Activated naive CD4-positive, alpha-beta T cell treated with anti-CD3 and anti-CD28 coated beads for 36 hours (primary cell): ENCODE data around the gene ENDOG. TPM values are rescaled to one million over a fixed set of nuclear protein-coding genes. Genes with fewer than 3 reads are reported as not detected.
A peak's percentile ranks its signal among the peaks of the same experiment; 100 is the strongest.
"Not testable (repeated sequence)": the region's sequence is repeated elsewhere in the genome, so short reads cannot be mapped to it uniquely, and the experiment has no call there.

Experiments
- CTCF ChIA-PET: fragments of 350-600 bp; sonication (Branson Sonifier 250); formaldehyde crosslinking; loops from one replicate; lab custom pipeline; 2021; ENCODE audit warnings: antibody characterized with exemption; lab: Charles Lee
- DNase-seq: peaks from one replicate; pipeline ENCODE4 v3.0.0-alpha.2; 2020
- H3K27ac Mint-ChIP-seq: one replicate; pipeline ENCODE4 v1.8.0; 2021; ENCODE audit warnings: mild to moderate bottlenecking, mixed read lengths
- H3K27me3 Mint-ChIP-seq: one replicate; pipeline ENCODE4 v1.8.0; 2021; ENCODE audit warnings: low read depth, mixed read lengths
- H3K36me3 Mint-ChIP-seq: one replicate; pipeline ENCODE4 v1.8.0; 2021; ENCODE audit warnings: low read depth, mixed read lengths
- H3K4me1 Mint-ChIP-seq: one replicate; pipeline ENCODE4 v1.8.0; 2021; ENCODE audit warnings: low read depth, mixed read lengths
- H3K4me3 Mint-ChIP-seq: one replicate; pipeline ENCODE4 v1.8.0; 2021; ENCODE audit warnings: mild to moderate bottlenecking, moderate library complexity, mixed read lengths
- H3K9me3 Mint-ChIP-seq: one replicate; pipeline ENCODE4 v1.8.0; 2021; ENCODE audit warnings: mixed read lengths
- intact Hi-C: fragments of 100-400 bp; cut with micrococcal nuclease; formaldehyde crosslinking; loops from one replicate; pipeline ENCODE4 v1.15.1; 2023
- total RNA-seq, 2 experiments: library from RNA; stranded (reverse); gene quantifications; one replicate each; pipeline ENCODE4 v1.2.3, GENCODE V29; 2021

ENDOG gene
- total RNA-seq, 2 experiments from 2014 or later = 9.9 to 10.3 TPM

GRCh38 chr9:128838338-128838737 is 20.0 kb downstream of the ENDOG start:
- CTCF ChIA-PET = interaction anchor here (0.7 to 1.0 kb wide), 3 partner anchors 13 to 26 kb away, joined by 3 to 4 read pairs (median 3); no protein-coding TSS in a partner anchor
- H3K27ac Mint-ChIP-seq = no peak overlapping the region
- no peaks in the 10 kb centered on the region for H3K9me3 Mint-ChIP-seq
- H3K36me3 Mint-ChIP-seq = peaks cover 12% of the 10 kb centered on the region
- intact Hi-C loops = no loop called here
- H3K4me1 Mint-ChIP-seq = no peaks in the 10 kb centered on the region
- no peaks in the 10 kb centered on the region for H3K27me3 Mint-ChIP-seq
- no peak for DNase-seq
- H3K4me3 Mint-ChIP-seq = no peak overlapping the region

- CTCF ChIA-PET = no interaction called here
- H3K36me3 Mint-ChIP-seq = peaks cover 5% of the 10 kb centered on the region
- intact Hi-C loops = no loop called here
- H3K9me3 Mint-ChIP-seq = no peaks in the 10 kb centered on the region
- no peak overlapping the region for H3K27ac Mint-ChIP-seq
- H3K27me3 Mint-ChIP-seq = no peaks in the 10 kb centered on the region
- H3K4me1 Mint-ChIP-seq = no peaks in the 10 kb centered on the region
- no peak for DNase-seq
- H3K4me3 Mint-ChIP-seq = no peak overlapping the region
Observed at GRCh38 chr9:128840524-128840923, 22.2 kb downstream of the ENDOG start.

GRCh38 chr9:128841694-128842492 is 23.6 kb downstream of the ENDOG start:
- H3K4me1 Mint-ChIP-seq = no peaks in the 10 kb centered on the region
- no peaks in the 10 kb centered on the region for H3K9me3 Mint-ChIP-seq
- H3K27ac Mint-ChIP-seq = no peak overlapping the region

GRCh38 chr9:128843171-128843570 is 24.9 kb downstream of the ENDOG start:
- H3K36me3 Mint-ChIP-seq, intact Hi-C loops, H3K4me1 Mint-ChIP-seq, H3K27ac Mint-ChIP-seq, H3K27me3 Mint-ChIP-seq, H3K4me3 Mint-ChIP-seq, H3K9me3 Mint-ChIP-seq, DNase-seq: not testable (repeated sequence)
- CTCF ChIA-PET = interaction anchor here (0.5 kb wide), 1 partner anchor 194 kb away, joined by 6 read pairs; no protein-coding TSS in a partner anchor

More at GRCh38 chr9:128841694-128842492, 23.6 kb downstream of the ENDOG start:
- intact Hi-C loops = no loop called here
- Mint-ChIP-seq H3K27me3 (no peaks in the 10 kb centered on the region), H3K4me3 (no peak overlapping the region), H3K36me3 (peaks cover 3% of the 10 kb centered on the region)
- DNase-seq = no peak
- CTCF ChIA-PET = interaction anchor here (0.6 kb wide), 1 partner anchor 156 kb away, joined by 3 read pairs; no protein-coding TSS in a partner anchor

- peaks cover 3% of the 10 kb centered on the region for H3K9me3 Mint-ChIP-seq
- DNase-seq = no peak
- H3K27ac Mint-ChIP-seq = no peak overlapping the region
- intact Hi-C loops = no loop called here
- H3K27me3 Mint-ChIP-seq = no peaks in the 10 kb centered on the region
- H3K36me3 Mint-ChIP-seq = peaks cover 4% of the 10 kb centered on the region
- no peaks in the 10 kb centered on the region for H3K4me1 Mint-ChIP-seq
- no peak overlapping the region for H3K4me3 Mint-ChIP-seq
- CTCF ChIA-PET = interaction anchor here (0.7 to 1.8 kb wide), 2 partner anchors 26 to 83 kb away, joined by 3 to 11 read pairs; no protein-coding TSS in a partner anchor
Observed at GRCh38 chr9:128845186-128845931, 27.1 kb downstream of the ENDOG start.

- Mint-ChIP-seq H3K4me1 (no peaks in the 10 kb centered on the region), H3K36me3 (peaks cover 12% of the 10 kb centered on the region), H3K4me3 (no peak overlapping the region)
Observed at GRCh38 chr9:128846680-128847030, 28.4 kb downstream of the ENDOG start.

GRCh38 chr9:128847803-128848202 is 29.5 kb downstream of the ENDOG start:
- CTCF ChIA-PET = no interaction called here
- DNase-seq = no peak
- no peak overlapping the region for H3K27ac Mint-ChIP-seq

More at GRCh38 chr9:128846680-128847030, 28.4 kb downstream of the ENDOG start:
- intact Hi-C loops = no loop called here
- H3K27ac Mint-ChIP-seq = no peak overlapping the region
- CTCF ChIA-PET = interaction anchor here (1.0 kb wide), 1 partner anchor 15 kb away, joined by 4 read pairs; no protein-coding TSS in a partner anchor
- DNase-seq = no peak
- H3K27me3 Mint-ChIP-seq = no peaks in the 10 kb centered on the region
- H3K9me3 Mint-ChIP-seq = peaks cover 9% of the 10 kb centered on the region

GRCh38 chr9:128851024-128851423 is 32.7 kb downstream of the ENDOG start:
- H3K27ac Mint-ChIP-seq, intact Hi-C loops, DNase-seq, H3K27me3 Mint-ChIP-seq, H3K4me1 Mint-ChIP-seq, H3K4me3 Mint-ChIP-seq, H3K9me3 Mint-ChIP-seq: not testable (repeated sequence)
- CTCF ChIA-PET = interaction anchor here (2.0 kb wide), 1 partner anchor 77 kb away, joined by 13 read pairs; no protein-coding TSS in a partner anchor
- H3K36me3 Mint-ChIP-seq = peaks cover 14% of the 10 kb centered on the region

More at GRCh38 chr9:128847803-128848202, 29.5 kb downstream of the ENDOG start:
- intact Hi-C loops = no loop called here
- Mint-ChIP-seq H3K27me3 (no peaks in the 10 kb centered on the region), H3K4me1 (no peaks in the 10 kb centered on the region), H3K9me3 (peaks cover 9% of the 10 kb centered on the region), H3K36me3 (peaks cover 13% of the 10 kb centered on the region), H3K4me3 (no peak overlapping the region)

- DNase-seq = peak; percentile 27
- H3K27ac Mint-ChIP-seq, H3K9me3 Mint-ChIP-seq, H3K27me3 Mint-ChIP-seq, H3K4me3 Mint-ChIP-seq, H3K4me1 Mint-ChIP-seq, intact Hi-C loops: not testable (repeated sequence)
- CTCF ChIA-PET = interaction anchor here (1.0 to 2.0 kb wide), 4 partner anchors 10 to 76 kb away, joined by 3 to 13 read pairs (median 4); partner anchors contain the start of gene ENDOG
- H3K36me3 Mint-ChIP-seq = peaks cover 15% of the 10 kb centered on the region
Observed at GRCh38 chr9:128851779-128852600, 33.7 kb downstream of the ENDOG start.

GRCh38 chr9:128852646-128853045 is 34.3 kb downstream of the ENDOG start:
- H3K27me3 Mint-ChIP-seq, intact Hi-C loops, H3K27ac Mint-ChIP-seq, H3K4me1 Mint-ChIP-seq, H3K9me3 Mint-ChIP-seq, DNase-seq, H3K4me3 Mint-ChIP-seq: not testable (repeated sequence)
- H3K36me3 Mint-ChIP-seq = peaks cover 14% of the 10 kb centered on the region
- CTCF ChIA-PET = interaction anchor here (1.0 to 2.0 kb wide), 4 partner anchors 9 to 76 kb away, joined by 3 to 13 read pairs (median 4); partner anchors contain the start of gene ENDOG

- H3K4me3 Mint-ChIP-seq, H3K9me3 Mint-ChIP-seq, CTCF ChIA-PET: not testable (repeated sequence)
Observed at GRCh38 chr9:128854454-128854853, 36.2 kb downstream of the ENDOG start.

More at GRCh38 chr9:128854454-128854853, 36.2 kb downstream of the ENDOG start:
- H3K36me3 Mint-ChIP-seq = peaks cover 13% of the 10 kb centered on the region
- H3K27me3 Mint-ChIP-seq, intact Hi-C loops, H3K27ac Mint-ChIP-seq, DNase-seq, H3K4me1 Mint-ChIP-seq: not testable (repeated sequence)
